Iris pigment epithelial cell (primary cell): ENCODE data around the gene PLXNA2.

Source experiments
- DNase-seq: peaks from one replicate; pipeline ENCODE4 v3.0.0-alpha.2; 2011; ENCODE audit warnings: low read depth

Gene PLXNA2

GRCh38 chr1:208242146-208242545, 2.0 kb downstream of the PLXNA2 start:
- DNase-seq, result no peak

- no peak for DNase-seq
These were observed 2.7 kb downstream of the PLXNA2 start for GRCh38 chr1:208241512-208241911.

GRCh38 chr1:208240662-208241355, 3.4 kb downstream of the PLXNA2 start:
- DNase-seq, result no peak

- DNase-seq, result no peak
These were observed 4.5 kb downstream of the PLXNA2 start for GRCh38 chr1:208239473-208240381.

GRCh38 chr1:208238710-208239472, 5.3 kb downstream of the PLXNA2 start:
- peak; percentile 70 for DNase-seq

- DNase-seq, result peak; percentile 54
These were observed 6.9 kb downstream of the PLXNA2 start for GRCh38 chr1:208237241-208237640.

- DNase-seq, result peak; percentile 87
These were observed 8.0 kb downstream of the PLXNA2 start for GRCh38 chr1:208235982-208236761.

- peak; percentile 11 for DNase-seq
These were observed 8.7 kb downstream of the PLXNA2 start for GRCh38 chr1:208235356-208235981.

- peak; percentile 24 for DNase-seq
These were observed 9.5 kb downstream of the PLXNA2 start for GRCh38 chr1:208234721-208235120.

- no peak for DNase-seq
These were observed 10.2 kb downstream of the PLXNA2 start for GRCh38 chr1:208233978-208234377.

- DNase-seq, result no peak
These were observed 10.6 kb downstream of the PLXNA2 start for GRCh38 chr1:208233546-208233945.

- DNase-seq, result no peak
These were observed 11.5 kb downstream of the PLXNA2 start for GRCh38 chr1:208232662-208233038.

- DNase-seq, result peak; percentile 84
These were observed 12.1 kb downstream of the PLXNA2 start for GRCh38 chr1:208231881-208232661.

- DNase-seq, result no peak
These were observed 13.3 kb downstream of the PLXNA2 start for GRCh38 chr1:208230668-208231529.

- no peak for DNase-seq
These were observed 15.6 kb downstream of the PLXNA2 start for GRCh38 chr1:208228550-208228949.

- no peak for DNase-seq
These were observed 16.2 kb downstream of the PLXNA2 start for GRCh38 chr1:208228026-208228425.

GRCh38 chr1:208227366-208227765, 16.8 kb downstream of the PLXNA2 start:
- peak; percentile 59 for DNase-seq

GRCh38 chr1:208225954-208226937, 17.9 kb downstream of the PLXNA2 start:
- DNase-seq, result peak; percentile 38
